AG09319 (cell line): Measurements from ENCODE around the gene CHST11.

Source experiments
- DNase-seq: peaks from one replicate; pipeline ENCODE4 v3.0.0-alpha.2; 2010; ENCODE audit warnings: low read depth; ENCODE audit errors: extremely low read depth
- CTCF ChIP-seq: IDR thresholded peaks from 2 replicates; pipeline ENCODE4 v1.5.1; 2011; ENCODE audit warnings: low read depth, mild to moderate bottlenecking, inconsistent platforms, low read length, moderate library complexity

The CHST11 gene

GRCh38 chr12:104453133-104453532 lies 3.6 kb upstream of the CHST11 start:
- no peak for TF ChIP-seq CTCF
- no peak for DNase-seq

- no peak for DNase-seq
- TF ChIP-seq CTCF = no peak
Observed at GRCh38 chr12:104454997-104455396, 1.8 kb upstream of the CHST11 start.

- no peak for TF ChIP-seq CTCF
- no peak for DNase-seq
Observed at GRCh38 chr12:104455578-104456416, 951 bp upstream of the CHST11 start.

- TF ChIP-seq CTCF = peak; percentile 57
- peak; percentile 29 for DNase-seq
Observed at GRCh38 chr12:104456950-104457745, 400 bp downstream of the CHST11 start.

- TF ChIP-seq CTCF = no peak; the same call in 1 of the 2 replicates
- no peak for DNase-seq
Observed at GRCh38 chr12:104457746-104458693, 1.3 kb downstream of the CHST11 start.

- TF ChIP-seq CTCF = no peak
- no peak for DNase-seq
Observed at GRCh38 chr12:104458694-104459367, 2.1 kb downstream of the CHST11 start.
